Neuron (in vitro differentiated cells): ENCODE results near the gene SYNDIG1.

Experiments used
- H2AFZ ChIP-seq: one replicate; pipeline ENCODE4 v1.6.1; 2013; ENCODE audit warnings: low read depth, mild to moderate bottlenecking, inconsistent platforms, low read length, moderate library complexity
- H3K27me3 ChIP-seq: one replicate; pipeline ENCODE4 v1.6.1; 2013; ENCODE audit warnings: low read length; ENCODE audit not compliant: insufficient read depth
- H3K36me3 ChIP-seq: one replicate; pipeline ENCODE4 v1.6.1; 2013; ENCODE audit warnings: low read length; ENCODE audit not compliant: insufficient read depth
- H3K4me1 ChIP-seq: one replicate; pipeline ENCODE4 v1.6.1; 2013; ENCODE audit warnings: low read length; ENCODE audit not compliant: insufficient read depth
- H3K4me3 ChIP-seq: 2 replicates; pipeline ENCODE4 v1.5.1; 2013; ENCODE audit warnings: mild to moderate bottlenecking, low read length, moderate library complexity
- H3K9me3 ChIP-seq: one replicate; pipeline ENCODE4 v1.6.1; 2013; ENCODE audit warnings: low read length

The SYNDIG1 gene

GRCh38 chr20:24682496-24682985, 213.1 kb downstream of the SYNDIG1 start:
- Histone ChIP-seq H3K36me3 (no peaks in the 10 kb centered on the region), H3K4me1 (no peaks in the 10 kb centered on the region), H3K27me3 (no peaks in the 10 kb centered on the region), H3K4me3 (no peak overlapping the region), H3K9me3 (no peaks in the 10 kb centered on the region), H2AFZ (no peak overlapping the region)

- H3K27me3 ChIP-seq = no peaks in the 10 kb centered on the region
- H3K9me3 ChIP-seq = no peaks in the 10 kb centered on the region
- no peaks in the 10 kb centered on the region for H3K36me3 ChIP-seq
- no peak overlapping the region for H2AFZ ChIP-seq
- no peak overlapping the region for H3K4me3 ChIP-seq
- no peaks in the 10 kb centered on the region for H3K4me1 ChIP-seq
Observed at GRCh38 chr20:24683676-24684075, 214.2 kb downstream of the SYNDIG1 start.

GRCh38 chr20:24684421-24684871, 215.0 kb downstream of the SYNDIG1 start:
- no peaks in the 10 kb centered on the region for H3K27me3 ChIP-seq
- no peaks in the 10 kb centered on the region for H3K36me3 ChIP-seq
- H3K4me1 ChIP-seq = no peaks in the 10 kb centered on the region
- no peak overlapping the region for H3K4me3 ChIP-seq
- H3K9me3 ChIP-seq = no peaks in the 10 kb centered on the region
- H2AFZ ChIP-seq = no peak overlapping the region

GRCh38 chr20:24684956-24685691, 215.7 kb downstream of the SYNDIG1 start:
- no peak overlapping the region for H3K4me3 ChIP-seq
- H3K9me3 ChIP-seq = no peaks in the 10 kb centered on the region
- H3K27me3 ChIP-seq = no peaks in the 10 kb centered on the region
- no peak overlapping the region for H2AFZ ChIP-seq
- H3K4me1 ChIP-seq = no peaks in the 10 kb centered on the region
- no peaks in the 10 kb centered on the region for H3K36me3 ChIP-seq

- no peaks in the 10 kb centered on the region for H3K4me1 ChIP-seq
- no peak overlapping the region for H2AFZ ChIP-seq
- H3K27me3 ChIP-seq = no peaks in the 10 kb centered on the region
- H3K36me3 ChIP-seq = no peaks in the 10 kb centered on the region
- no peak overlapping the region for H3K4me3 ChIP-seq
- no peaks in the 10 kb centered on the region for H3K9me3 ChIP-seq
Observed at GRCh38 chr20:24685736-24686135, 216.3 kb downstream of the SYNDIG1 start.

- H3K4me3 ChIP-seq = no peak overlapping the region
- H3K36me3 ChIP-seq = no peaks in the 10 kb centered on the region
- no peaks in the 10 kb centered on the region for H3K27me3 ChIP-seq
- H3K9me3 ChIP-seq = no peaks in the 10 kb centered on the region
- H3K4me1 ChIP-seq = no peaks in the 10 kb centered on the region
- no peak overlapping the region for H2AFZ ChIP-seq
Observed at GRCh38 chr20:24686156-24686555, 216.7 kb downstream of the SYNDIG1 start.

GRCh38 chr20:24690408-24690807, 221.0 kb downstream of the SYNDIG1 start:
- Histone ChIP-seq H3K36me3 (no peaks in the 10 kb centered on the region), H3K27me3 (peaks cover 6% of the 10 kb centered on the region), H3K9me3 (no peaks in the 10 kb centered on the region), H3K4me3 (no peak overlapping the region), H2AFZ (no peak overlapping the region), H3K4me1 (no peaks in the 10 kb centered on the region)

- no peaks in the 10 kb centered on the region for H3K4me1 ChIP-seq
- no peak overlapping the region for H3K4me3 ChIP-seq
- H3K9me3 ChIP-seq = no peaks in the 10 kb centered on the region
- H2AFZ ChIP-seq = no peak overlapping the region
- peaks cover 6% of the 10 kb centered on the region for H3K27me3 ChIP-seq
- H3K36me3 ChIP-seq = no peaks in the 10 kb centered on the region
Observed at GRCh38 chr20:24691901-24692351, 222.5 kb downstream of the SYNDIG1 start.

GRCh38 chr20:24692446-24693200, 223.2 kb downstream of the SYNDIG1 start:
- Histone ChIP-seq H3K27me3 (peaks cover 6% of the 10 kb centered on the region), H3K4me3 (no peak overlapping the region), H3K4me1 (no peaks in the 10 kb centered on the region), H3K36me3 (no peaks in the 10 kb centered on the region), H2AFZ (no peak overlapping the region), H3K9me3 (no peaks in the 10 kb centered on the region)

- H3K36me3 ChIP-seq = no peaks in the 10 kb centered on the region
- no peaks in the 10 kb centered on the region for H3K9me3 ChIP-seq
- no peak overlapping the region for H2AFZ ChIP-seq
- peaks cover 6% of the 10 kb centered on the region for H3K27me3 ChIP-seq
- no peak overlapping the region for H3K4me3 ChIP-seq
- H3K4me1 ChIP-seq = no peaks in the 10 kb centered on the region
Observed at GRCh38 chr20:24693466-24694156, 224.2 kb downstream of the SYNDIG1 start.

GRCh38 chr20:24694157-24694726, 224.8 kb downstream of the SYNDIG1 start:
- H3K4me3 ChIP-seq = no peak overlapping the region
- H3K4me1 ChIP-seq = no peaks in the 10 kb centered on the region
- H2AFZ ChIP-seq = no peak overlapping the region
- H3K27me3 ChIP-seq = peaks cover 6% of the 10 kb centered on the region
- no peaks in the 10 kb centered on the region for H3K9me3 ChIP-seq
- H3K36me3 ChIP-seq = no peaks in the 10 kb centered on the region

GRCh38 chr20:24694727-24695528, 225.5 kb downstream of the SYNDIG1 start:
- Histone ChIP-seq H3K4me3 (no peak overlapping the region), H3K36me3 (no peaks in the 10 kb centered on the region), H3K27me3 (peaks cover 6% of the 10 kb centered on the region), H2AFZ (no peak overlapping the region), H3K4me1 (no peaks in the 10 kb centered on the region), H3K9me3 (no peaks in the 10 kb centered on the region)
